GM19025 (cell line): ENCODE data around the gene KDM4B.

Source experiments
- ATAC-seq: cut with Tn5 transposase; IDR thresholded peaks from one replicate; pipeline ENCODE4 v1.9.1; 2021; ENCODE audit warnings: mild to moderate bottlenecking, low read depth, moderate library complexity; ENCODE audit not compliant: unreplicated experiment

The KDM4B gene

GRCh38 chr19:5081443-5082161 is 112.7 kb downstream of the KDM4B start:
- no peak for ATAC-seq

DNA sequence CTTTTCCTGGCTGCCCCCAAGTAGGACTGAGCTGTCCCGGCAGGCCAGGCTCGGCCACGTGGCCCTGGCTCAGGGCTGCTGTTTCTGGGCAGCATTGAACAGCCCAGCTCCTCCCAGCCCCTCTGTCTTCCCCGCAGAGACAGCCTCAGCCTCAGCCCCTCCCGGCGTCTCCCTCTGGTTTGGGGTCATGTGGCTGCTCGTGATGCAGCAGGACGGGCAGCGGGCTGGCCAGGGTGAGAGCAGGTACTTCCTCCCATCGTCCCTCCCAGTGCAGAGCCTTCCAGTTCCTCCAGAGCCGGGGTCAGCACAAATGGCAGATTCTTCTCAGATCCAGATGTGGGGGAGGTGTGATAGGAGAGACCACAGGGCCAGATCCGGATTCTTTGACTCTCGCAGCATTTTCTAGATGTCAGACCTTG is 114.6 kb downstream of the KDM4B start:
- ATAC-seq = no peak

GRCh38 chr19:5085566-5085965 is 116.7 kb downstream of the KDM4B start:
- ATAC-seq = no peak

DNA sequence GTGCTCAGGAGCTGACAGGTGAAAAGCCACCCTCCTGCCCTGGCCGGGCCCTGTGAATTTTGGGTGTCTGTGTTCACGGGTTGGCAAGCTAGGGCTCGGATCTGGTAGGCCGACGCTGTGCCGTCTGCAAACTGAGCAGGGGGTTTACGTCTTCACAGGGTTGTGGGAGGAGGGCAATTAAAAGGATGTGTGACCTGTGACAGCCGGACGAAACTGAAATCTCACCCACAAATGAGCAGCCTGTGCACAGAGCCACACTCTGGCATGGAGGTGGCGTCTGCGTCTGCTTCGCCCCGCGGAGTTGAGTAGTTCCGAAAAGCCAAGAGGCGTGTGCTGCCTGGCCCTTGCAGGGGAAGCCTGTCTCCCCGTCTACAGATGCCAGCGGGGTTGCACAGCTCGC is 117.3 kb downstream of the KDM4B start:
- ATAC-seq = no peak

GRCh38 chr19:5086725-5087439 is 118.0 kb downstream of the KDM4B start:
- no peak for ATAC-seq

DNA sequence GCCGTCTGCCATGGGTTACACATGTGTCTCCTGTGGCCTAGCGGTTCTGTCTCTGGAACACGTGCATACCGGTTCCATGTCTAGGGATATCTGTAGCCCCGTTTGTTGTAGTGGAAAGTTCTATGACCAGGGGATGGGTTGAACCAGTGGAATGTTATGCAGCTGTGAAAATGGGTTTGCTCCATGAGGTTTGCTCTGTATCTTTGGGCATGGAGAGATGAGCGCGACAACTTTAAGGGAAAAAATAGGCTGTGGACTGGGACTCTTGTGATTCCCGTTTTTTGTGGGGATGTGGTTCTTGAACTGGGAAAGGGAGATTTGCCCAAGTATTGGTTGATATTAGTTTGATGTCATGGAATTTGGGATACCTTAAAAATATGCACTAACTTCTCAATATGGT is 120.4 kb downstream of the KDM4B start:
- ATAC-seq = no peak

GRCh38 chr19:5090465-5091017 is 121.6 kb downstream of the KDM4B start:
- no peak for ATAC-seq

- ATAC-seq = no peak
Observed at GRCh38 chr19:5091018-5091683, 122.2 kb downstream of the KDM4B start.

- ATAC-seq = no peak
Observed at GRCh38 chr19:5091684-5092480, 123.0 kb downstream of the KDM4B start.

GRCh38 chr19:5092481-5092843 is 123.5 kb downstream of the KDM4B start:
- no peak for ATAC-seq

GRCh38 chr19:5093297-5093928 is 124.5 kb downstream of the KDM4B start:
- ATAC-seq = no peak

DNA sequence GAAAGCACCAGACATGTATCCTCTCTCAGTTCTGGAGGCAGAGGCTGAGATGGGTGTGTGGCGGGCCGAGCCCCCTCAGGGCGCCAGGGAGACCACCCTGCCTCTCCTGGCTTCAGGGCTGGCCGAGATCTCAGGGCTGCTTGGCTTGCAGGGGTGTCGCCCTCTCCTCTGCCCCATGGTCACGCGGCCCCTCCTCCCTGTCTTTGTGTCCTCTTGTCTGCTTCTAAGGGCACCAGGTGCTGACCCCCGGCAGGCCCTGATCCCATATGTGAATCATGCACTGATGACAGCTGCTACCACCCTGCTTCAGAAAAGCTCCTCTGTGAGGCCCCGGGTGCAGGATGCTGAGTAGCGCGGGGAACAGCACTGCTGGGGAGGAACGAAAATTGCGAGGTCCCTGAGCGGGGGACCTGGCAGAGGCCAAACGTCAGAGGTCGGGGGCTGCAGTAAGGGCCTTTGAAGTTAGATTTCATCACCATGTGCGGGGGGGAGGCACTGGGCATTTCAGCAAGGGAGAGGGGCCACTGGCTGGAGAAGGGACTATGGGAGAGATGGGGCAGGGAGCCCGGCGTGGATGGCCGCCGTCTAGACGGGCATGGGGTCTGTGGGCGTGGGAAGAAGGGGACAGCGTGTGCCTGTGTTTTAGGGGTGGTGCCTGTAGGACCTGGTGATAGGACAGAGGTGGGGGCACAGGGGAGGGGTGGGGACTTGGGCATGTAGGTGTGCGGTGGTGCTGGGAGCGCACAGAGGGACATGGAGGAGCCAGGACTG is 125.2 kb downstream of the KDM4B start:
- no peak for ATAC-seq

GRCh38 chr19:5094768-5095567 is 126.1 kb downstream of the KDM4B start:
- no peak for ATAC-seq

DNA sequence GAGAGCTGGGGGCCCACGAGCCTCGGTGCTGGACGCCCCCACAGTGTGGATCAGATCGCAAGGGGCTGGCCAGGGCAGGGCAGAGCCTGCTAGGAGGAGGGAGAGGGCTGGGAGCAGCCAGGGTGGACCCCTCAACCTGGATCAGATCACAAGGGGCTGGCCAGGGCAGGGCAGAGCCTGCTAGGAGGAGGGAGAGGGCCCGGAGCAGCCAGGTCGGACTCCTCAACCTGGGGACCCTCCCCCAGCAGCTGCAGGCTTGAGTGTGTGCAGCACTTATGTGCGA is 126.6 kb downstream of the KDM4B start:
- no peak for ATAC-seq

DNA sequence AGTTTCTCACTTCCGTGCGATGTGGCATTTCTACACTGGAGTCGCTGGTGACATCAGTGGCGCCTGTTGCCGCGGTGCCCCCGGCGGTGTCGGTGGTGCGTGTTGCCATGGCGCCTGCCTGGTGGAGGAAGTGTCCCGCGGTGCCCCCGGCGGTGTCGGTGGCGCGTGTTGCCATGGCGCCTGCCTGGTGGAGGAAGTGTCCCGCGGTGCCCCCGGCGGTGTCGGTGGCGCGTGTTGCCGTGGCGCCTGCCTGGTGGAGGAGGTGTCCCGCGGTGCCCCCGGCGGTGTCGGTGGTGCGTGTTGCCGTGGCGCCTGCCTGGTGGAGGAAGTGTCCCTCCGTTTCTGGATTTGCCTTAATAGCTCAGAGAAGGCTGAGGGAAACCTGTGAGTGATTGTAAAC is 127.6 kb downstream of the KDM4B start:
- ATAC-seq = no peak

DNA sequence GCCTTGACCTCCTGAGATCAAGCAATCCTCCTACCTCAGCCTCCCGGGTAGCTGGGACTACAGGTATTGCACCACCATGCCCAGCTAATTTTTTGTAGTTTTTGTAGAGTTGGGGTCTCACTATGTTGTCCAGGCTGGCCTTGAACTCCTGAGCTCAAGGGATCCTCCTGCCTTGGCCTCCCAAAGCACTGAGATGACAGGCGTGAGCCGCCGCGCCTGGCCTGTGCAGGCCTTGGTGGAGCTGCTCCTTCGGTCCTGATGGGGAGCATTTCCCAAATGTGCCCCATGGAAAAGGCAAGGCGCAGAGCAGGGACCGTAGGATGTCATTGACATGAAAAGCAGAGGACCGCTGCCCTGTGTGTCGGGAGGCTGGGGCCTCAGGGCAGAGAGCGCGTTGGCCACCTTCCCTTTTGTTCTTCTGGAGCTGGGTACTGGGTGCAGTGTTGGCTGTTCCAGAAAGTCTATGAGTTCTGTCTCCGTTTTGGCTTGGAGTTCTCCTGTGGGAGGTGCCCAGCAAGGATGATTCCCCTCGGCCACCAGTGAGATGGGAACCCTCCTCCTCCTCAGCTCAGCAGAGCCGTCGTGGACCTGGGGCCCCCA is 128.5 kb downstream of the KDM4B start:
- no peak for ATAC-seq

- ATAC-seq = no peak
Observed at GRCh38 chr19:5097959-5098623, 129.2 kb downstream of the KDM4B start.

DNA sequence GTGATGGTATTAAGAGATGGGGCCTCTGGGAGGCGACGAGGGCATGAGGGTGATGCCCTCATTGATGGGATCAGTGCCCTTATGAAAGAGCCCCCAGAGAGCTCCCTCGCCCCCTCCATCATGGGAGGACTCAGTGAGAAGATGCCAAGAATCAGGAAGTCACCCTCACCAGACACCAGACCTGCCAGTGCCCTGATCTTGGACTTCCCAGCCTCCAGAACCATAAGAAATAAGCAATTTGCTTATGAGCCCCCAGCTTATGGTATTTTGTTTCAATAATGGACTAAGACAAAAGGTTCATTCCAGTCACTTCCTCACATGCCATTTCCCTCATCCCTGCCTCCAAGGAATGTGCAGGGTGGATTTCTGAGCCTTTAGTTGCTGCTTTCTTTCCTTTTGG is 129.7 kb downstream of the KDM4B start:
- ATAC-seq = no peak
